ENCODE measurements around the gene TAS2R13. TPM values are rescaled to one million over a fixed set of nuclear protein-coding genes. Genes with fewer than 3 reads are reported as not detected.

Gene TAS2R13
- total RNA-seq: 1 to 10 TPM; 3.5 to 6.9 (median 5.9) TPM

GRCh38 chr12:10909462-10909861 is at the start of gene TAS2R13:
Gene TAS2R13 (minus strand): TSS chr12:10909562. CDS start chr12:10909298, 264 bp downstream.
- Histone ChIP-seq H3K4me1 (no peaks in the 10 kb centered on the region), H3K36me3 (no peaks in the 10 kb centered on the region), H3K4me3 (no peak within 1 kb of the TSS), H3K27ac (no peak within 1 kb of the TSS), H3K27me3 (no peaks in the 10 kb centered on the region), H3K9me3 (peaks cover 10 to 15% of the 10 kb centered on the region in 2 donors)
- intact Hi-C loops (cut with DNase I; ENCODE audit: low total_unique reads): no loop called here
- no peak for TF ChIP-seq POLR2A (IDR thresholded peaks at IDR 0.05)
- no peak for TF ChIP-seq POLR2AphosphoS5 (IDR thresholded peaks at IDR 0.05)
- TF ChIP-seq CTCF (IDR thresholded peaks at IDR 0.05): no peak
- no peak for DNase-seq (ENCODE audit: low spot score in 2 of 2)

DNA sequence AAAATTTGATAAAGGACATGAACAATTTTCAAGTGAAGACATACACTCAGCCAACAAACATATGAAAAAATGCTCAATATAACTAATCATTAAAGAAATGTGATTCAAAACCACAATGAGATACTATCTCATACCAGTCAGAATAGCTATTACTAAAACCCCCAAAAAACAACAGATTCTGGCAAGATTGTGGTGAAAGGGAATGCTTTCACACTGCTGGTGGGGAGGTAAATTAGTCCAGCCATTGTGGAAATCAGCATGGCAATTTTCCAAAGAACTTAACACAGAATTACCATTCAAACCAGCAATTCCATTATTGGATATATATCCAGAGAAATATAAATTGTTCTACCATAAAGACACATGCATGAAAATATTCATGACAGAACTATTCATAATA is 48.4 kb upstream of the TAS2R13 start:
- no peak for TF ChIP-seq POLR2AphosphoS5 (IDR thresholded peaks at IDR 0.05)
- TF ChIP-seq CTCF (IDR thresholded peaks at IDR 0.05): no peak
- TF ChIP-seq POLR2A (IDR thresholded peaks at IDR 0.05): no peak
- Histone ChIP-seq H3K27me3 (no peaks in the 10 kb centered on the region), H3K4me3 (no peak overlapping the region), H3K9me3 (peaks cover 0 to 10% of the 10 kb centered on the region in 2 donors), H3K36me3 (no peaks in the 10 kb centered on the region), H3K4me1 (no peaks in the 10 kb centered on the region), H3K27ac (no peak overlapping the region)
- DNase-seq (ENCODE audit: low spot score in 2 of 2): no peak
- intact Hi-C loops (cut with DNase I; ENCODE audit: low total_unique reads): no loop called here

GRCh38 chr12:10956085-10956484 is 46.7 kb upstream of the TAS2R13 start:
- no peak for DNase-seq (ENCODE audit: low spot score in 2 of 2)
- no peaks in the 10 kb centered on the region for H3K4me1 ChIP-seq
- H3K4me3 ChIP-seq: no peak overlapping the region
- peaks cover 0 to 10% of the 10 kb centered on the region in 2 donors for H3K9me3 ChIP-seq
- intact Hi-C loops (cut with DNase I; ENCODE audit: low total_unique reads): no loop called here
- no peaks in the 10 kb centered on the region for H3K36me3 ChIP-seq
- H3K27ac ChIP-seq: no peak overlapping the region
- no peaks in the 10 kb centered on the region for H3K27me3 ChIP-seq
- TF ChIP-seq POLR2A (IDR thresholded peaks at IDR 0.05) (no peak), CTCF (IDR thresholded peaks at IDR 0.05) (no peak), POLR2AphosphoS5 (IDR thresholded peaks at IDR 0.05) (no peak)

DNA sequence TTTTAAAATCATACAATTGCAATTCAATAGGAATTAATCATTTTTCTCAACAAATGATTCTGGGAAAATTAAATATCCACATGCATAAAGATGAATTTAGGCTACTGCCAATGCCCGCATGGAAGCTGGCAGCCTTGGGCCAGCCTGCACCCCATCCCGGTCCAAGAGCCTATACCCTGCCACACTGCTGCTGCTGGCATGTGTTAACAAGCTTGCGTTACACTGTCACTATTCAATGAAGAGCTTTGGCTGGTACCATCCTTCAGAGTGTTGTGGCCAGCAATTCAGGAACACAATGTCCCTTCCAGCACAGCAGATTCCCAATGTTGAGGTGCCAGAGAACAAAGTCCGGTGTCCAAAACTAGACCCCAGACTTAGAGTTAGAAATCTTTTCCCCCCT is 43.3 kb upstream of the TAS2R13 start:
- Histone ChIP-seq H3K4me1 (no peaks in the 10 kb centered on the region), H3K4me3 (no peak overlapping the region), H3K9me3 (peaks cover 0 to 10% of the 10 kb centered on the region in 2 donors), H3K36me3 (no peaks in the 10 kb centered on the region), H3K27ac (no peak overlapping the region), H3K27me3 (no peaks in the 10 kb centered on the region)
- intact Hi-C loops (cut with DNase I; ENCODE audit: low total_unique reads): no loop called here
- TF ChIP-seq POLR2A (IDR thresholded peaks at IDR 0.05) (no peak), CTCF (IDR thresholded peaks at IDR 0.05) (no peak), POLR2AphosphoS5 (IDR thresholded peaks at IDR 0.05) (no peak)
- DNase-seq (ENCODE audit: low spot score in 2 of 2): no peak

- intact Hi-C loops (cut with DNase I; ENCODE audit: low total_unique reads): no loop called here
- Histone ChIP-seq H3K27me3 (no peaks in the 10 kb centered on the region), H3K4me3 (no peak overlapping the region), H3K27ac (no peak overlapping the region), H3K4me1 (no peaks in the 10 kb centered on the region), H3K36me3 (no peaks in the 10 kb centered on the region), H3K9me3 (no peaks in the 10 kb centered on the region)
- no peak for TF ChIP-seq CTCF (IDR thresholded peaks at IDR 0.05)
- TF ChIP-seq POLR2AphosphoS5 (IDR thresholded peaks at IDR 0.05): no peak
- DNase-seq (ENCODE audit: low spot score in 2 of 2): no peak
Measured at GRCh38 chr12:10943167-10943566, 33.8 kb upstream of the TAS2R13 start.
